Stimulated activated naive B cell treated with anti-CD40 and anti-IgM and Interleukin-4, amounts not matched to agents 10 μg/mL and 1 μg/mL and 100 μg/mL, for 72 hours (primary cell): ENCODE results near the gene ABL1.
A peak's percentile ranks its signal among the peaks of the same experiment; 100 is the strongest.

Source experiments
- ATAC-seq, 2 donors: fragments of 150-1000 bp; cut with Tn5 transposase; replicated peaks; 2 replicates each; pipeline ENCODE4 v1.10.0; 2021; ENCODE audit warnings: moderate library complexity in 1 of 2
- DNase-seq: peaks from one replicate; pipeline ENCODE4 v3.0.0; 2021
- H3K27ac Mint-ChIP-seq: one replicate; pipeline ENCODE4 v1.8.0; 2022; ENCODE audit warnings: mild to moderate bottlenecking, mixed read lengths
- H3K27me3 Mint-ChIP-seq, 2 donors: one replicate each; pipeline ENCODE4 v1.8.0; 2022; ENCODE audit warnings: mixed read lengths in 2 of 2
- H3K36me3 Mint-ChIP-seq, 2 donors: one replicate each; pipeline ENCODE4 v1.8.0; 2022; ENCODE audit warnings: mixed read lengths in 2 of 2, mild to moderate bottlenecking in 1 of 2
- H3K4me1 Mint-ChIP-seq, 2 donors: one replicate each; pipeline ENCODE4 v1.8.0; 2022; ENCODE audit warnings: mixed read lengths in 2 of 2, mild to moderate bottlenecking in 1 of 2
- H3K4me3 Mint-ChIP-seq, 2 donors: one replicate each; pipeline ENCODE4 v1.8.0; 2022; ENCODE audit warnings: mild to moderate bottlenecking in 2 of 2, mixed read lengths in 2 of 2, moderate library complexity in 1 of 2
- H3K9me3 Mint-ChIP-seq, 2 donors: one replicate each; pipeline ENCODE4 v1.8.0; 2022; ENCODE audit warnings: mixed read lengths in 2 of 2, mild to moderate bottlenecking in 1 of 2

The ABL1 gene

GRCh38 chr9:130930804-130931349 lies 95.8 kb downstream of the ABL1 start:
- Mint-ChIP-seq H3K4me1 (peaks cover 38 to 43% of the 10 kb centered on the region in 2 donors), H3K27me3 (peaks cover 44 to 61% of the 10 kb centered on the region in 2 donors), H3K36me3 (no peaks in the 10 kb centered on the region), H3K4me3 (no peak overlapping the region), H3K9me3 (no peaks in the 10 kb centered on the region), H3K27ac (peak overlapping the region; percentile 3)
- ATAC-seq = no peak
- no peak for DNase-seq

GRCh38 chr9:130931508-130932254 lies 96.6 kb downstream of the ABL1 start:
- Mint-ChIP-seq H3K27me3 (peaks cover 45 to 69% of the 10 kb centered on the region in 2 donors), H3K4me1 (peaks cover 34 to 43% of the 10 kb centered on the region in 2 donors), H3K9me3 (no peaks in the 10 kb centered on the region), H3K4me3 (no peak overlapping the region), H3K27ac (peak overlapping the region; percentile 3), H3K36me3 (no peaks in the 10 kb centered on the region)
- peak; percentile 17 to 39 for ATAC-seq
- DNase-seq = peak; percentile 27

- Mint-ChIP-seq H3K9me3 (no peaks in the 10 kb centered on the region), H3K4me1 (peaks cover 40 to 48% of the 10 kb centered on the region in 2 donors), H3K4me3 (no peak overlapping the region), H3K27ac (no peak overlapping the region), H3K36me3 (no peaks in the 10 kb centered on the region), H3K27me3 (peaks cover 53 to 77% of the 10 kb centered on the region in 2 donors)
- ATAC-seq (no peak), DNase-seq (no peak)
Measured at GRCh38 chr9:130932255-130933079, 97.4 kb downstream of the ABL1 start.

- Mint-ChIP-seq H3K27ac (no peak overlapping the region), H3K4me1 (peaks cover 37 to 46% of the 10 kb centered on the region in 2 donors), H3K36me3 (no peaks in the 10 kb centered on the region), H3K27me3 (peaks cover 55 to 79% of the 10 kb centered on the region in 2 donors), H3K9me3 (no peaks in the 10 kb centered on the region), H3K4me3 (no peak overlapping the region)
- ATAC-seq = no peak
- no peak for DNase-seq
Measured at GRCh38 chr9:130933114-130934046, 98.3 kb downstream of the ABL1 start.

GRCh38 chr9:130934246-130934645 lies 99.2 kb downstream of the ABL1 start:
- H3K27ac Mint-ChIP-seq = no peak overlapping the region
- DNase-seq (no peak), ATAC-seq (no peak)
- H3K9me3 Mint-ChIP-seq = no peaks in the 10 kb centered on the region
- no peak overlapping the region for H3K4me3 Mint-ChIP-seq
- peaks cover 39 to 46% of the 10 kb centered on the region in 2 donors for H3K4me1 Mint-ChIP-seq
- peaks cover 60 to 85% of the 10 kb centered on the region in 2 donors for H3K27me3 Mint-ChIP-seq
- H3K36me3 Mint-ChIP-seq = peaks cover 0 to 4% of the 10 kb centered on the region in 2 donors

- H3K9me3 Mint-ChIP-seq = no peaks in the 10 kb centered on the region
- H3K4me3 Mint-ChIP-seq = no peak overlapping the region
- peaks cover 0 to 4% of the 10 kb centered on the region in 2 donors for H3K36me3 Mint-ChIP-seq
- ATAC-seq = no peak
- DNase-seq = no peak
- H3K27ac Mint-ChIP-seq = no peak overlapping the region
- H3K4me1 Mint-ChIP-seq = peaks cover 38 to 48% of the 10 kb centered on the region in 2 donors
- peaks cover 58 to 85% of the 10 kb centered on the region in 2 donors for H3K27me3 Mint-ChIP-seq
Measured at GRCh38 chr9:130934702-130935647, 99.9 kb downstream of the ABL1 start.

- no peak overlapping the region for H3K4me3 Mint-ChIP-seq
- peaks cover 0 to 4% of the 10 kb centered on the region in 2 donors for H3K36me3 Mint-ChIP-seq
- H3K4me1 Mint-ChIP-seq = peaks cover 39 to 56% of the 10 kb centered on the region in 2 donors
- no peaks in the 10 kb centered on the region for H3K9me3 Mint-ChIP-seq
- DNase-seq (no peak), ATAC-seq (no peak)
- H3K27ac Mint-ChIP-seq = no peak overlapping the region
- peaks cover 63 to 86% of the 10 kb centered on the region in 2 donors for H3K27me3 Mint-ChIP-seq
Measured at GRCh38 chr9:130935648-130936271, 100.7 kb downstream of the ABL1 start.

- Mint-ChIP-seq H3K36me3 (peaks cover 0 to 4% of the 10 kb centered on the region in 2 donors), H3K4me3 (peak overlapping the region in 1 of 2 donors; percentile 1), H3K27me3 (peaks cover 64 to 86% of the 10 kb centered on the region in 2 donors), H3K9me3 (no peaks in the 10 kb centered on the region), H3K27ac (no peak overlapping the region), H3K4me1 (peaks cover 39 to 57% of the 10 kb centered on the region in 2 donors)
- peak in 1 of 2 donors; percentile 8 for ATAC-seq
- DNase-seq = no peak
Measured at GRCh38 chr9:130936285-130937117, 101.4 kb downstream of the ABL1 start.
